GM21526 (cell line): Measurements from ENCODE around the gene ADCYAP1R1.

Experiments
- ATAC-seq: cut with Tn5 transposase; IDR thresholded peaks from one replicate; pipeline ENCODE4 v1.9.1; 2021; ENCODE audit warnings: moderate library complexity; ENCODE audit not compliant: unreplicated experiment, low FRiP score

The ADCYAP1R1 gene

GRCh38 chr7:31051598-31052486, at the start of gene ADCYAP1R1:
ADCYAP1R1 (plus strand) TSS chr7:31052308; CDS start chr7:31063265, 10,957 bp downstream.
- ATAC-seq: no peak

GRCh38 chr7:31003097-31003496, 49.0 kb upstream of the ADCYAP1R1 start:
- no peak for ATAC-seq

- ATAC-seq: no peak
Measured at GRCh38 chr7:31003721-31004120, 48.4 kb upstream of the ADCYAP1R1 start.

GRCh38 chr7:31004393-31004792, 47.7 kb upstream of the ADCYAP1R1 start:
- ATAC-seq: no peak

- no peak for ATAC-seq
Measured at GRCh38 chr7:31006857-31007256, 45.3 kb upstream of the ADCYAP1R1 start.

GRCh38 chr7:31007634-31008033, 44.5 kb upstream of the ADCYAP1R1 start:
- ATAC-seq: no peak

GRCh38 chr7:31014826-31015225, 37.3 kb upstream of the ADCYAP1R1 start:
- no peak for ATAC-seq

- ATAC-seq: no peak
Measured at GRCh38 chr7:31017032-31017675, 35.0 kb upstream of the ADCYAP1R1 start.

GRCh38 chr7:31017721-31018120, 34.4 kb upstream of the ADCYAP1R1 start:
- no peak for ATAC-seq

GRCh38 chr7:31019509-31019908, 32.6 kb upstream of the ADCYAP1R1 start:
- no peak for ATAC-seq

GRCh38 chr7:31020161-31020560, 31.9 kb upstream of the ADCYAP1R1 start:
- no peak for ATAC-seq

GRCh38 chr7:31020652-31021051, 31.5 kb upstream of the ADCYAP1R1 start:
- ATAC-seq: no peak

GRCh38 chr7:31022117-31022516, 30.0 kb upstream of the ADCYAP1R1 start:
- no peak for ATAC-seq

GRCh38 chr7:31022726-31023125, 29.4 kb upstream of the ADCYAP1R1 start:
- ATAC-seq: no peak

GRCh38 chr7:31023877-31024276, 28.2 kb upstream of the ADCYAP1R1 start:
- ATAC-seq: no peak

- ATAC-seq: no peak
Measured at GRCh38 chr7:31027161-31027965, 24.7 kb upstream of the ADCYAP1R1 start.

- no peak for ATAC-seq
Measured at GRCh38 chr7:31028006-31028405, 24.1 kb upstream of the ADCYAP1R1 start.

GRCh38 chr7:31028417-31028992, 23.6 kb upstream of the ADCYAP1R1 start:
- ATAC-seq: no peak

- no peak for ATAC-seq
Measured at GRCh38 chr7:31029251-31030042, 22.7 kb upstream of the ADCYAP1R1 start.
